Trophoblast cell (in vitro differentiated cells and primary cell): ENCODE data around the gene KCNK6.

Source experiments
- DNase-seq, 2 donors: peaks; one replicate each; pipeline ENCODE4 v3.0.0-alpha.2; 2016
- H2AFZ ChIP-seq: 2 replicates; pipeline ENCODE4 v1.6.1; 2013; ENCODE audit warnings: low read length, moderate library complexity, mild to moderate bottlenecking; ENCODE audit not compliant: insufficient read depth, poor library complexity
- H2AK5ac ChIP-seq: 2 replicates; pipeline ENCODE4 v1.6.1; 2013; ENCODE audit warnings: mild to moderate bottlenecking, low read length
- H2BK120ac ChIP-seq: 2 replicates; pipeline ENCODE4 v1.6.1; 2013; ENCODE audit warnings: low read length, mild to moderate bottlenecking, moderate library complexity; ENCODE audit not compliant: insufficient read depth, poor library complexity
- H2BK12ac ChIP-seq: 2 replicates; pipeline ENCODE4 v1.6.1; 2013; ENCODE audit warnings: mild to moderate bottlenecking, low read length, moderate library complexity
- H2BK5ac ChIP-seq: 2 replicates; pipeline ENCODE4 v1.6.1; 2013; ENCODE audit warnings: low read length, low read depth, moderate library complexity, mild to moderate bottlenecking; ENCODE audit not compliant: poor library complexity
- H3K14ac ChIP-seq: 2 replicates; pipeline ENCODE4 v1.6.1; 2013; ENCODE audit warnings: mild to moderate bottlenecking, low read length
- H3K18ac ChIP-seq: 2 replicates; pipeline ENCODE4 v1.6.1; 2013; ENCODE audit warnings: mild to moderate bottlenecking, low read length
- H3K23ac ChIP-seq: 2 replicates; pipeline ENCODE4 v1.6.1; 2013; ENCODE audit warnings: low read length
- H3K27ac ChIP-seq: 2 replicates; pipeline ENCODE4 v1.5.1; 2013; ENCODE audit warnings: low read depth, mild to moderate bottlenecking, inconsistent platforms, low read length, moderate library complexity
- H3K27me3 ChIP-seq: 2 replicates; pipeline ENCODE4 v1.6.1; 2013; ENCODE audit warnings: inconsistent platforms, mild to moderate bottlenecking, low read length, moderate library complexity; ENCODE audit not compliant: insufficient read depth
- H3K36me3 ChIP-seq, 2 experiments: 1 replicate in 1 of 2; 2 replicates in 1 of 2; pipeline ENCODE4 v1.6.1; 2013; ENCODE audit warnings: low read length in 2 of 2, mild to moderate bottlenecking in 2 of 2, moderate library complexity in 1 of 2; ENCODE audit not compliant: insufficient read depth in 2 of 2, control insufficient read depth in 1 of 2
- H3K4ac ChIP-seq: 2 replicates; pipeline ENCODE4 v1.6.1; 2013; ENCODE audit warnings: low read depth, mild to moderate bottlenecking, low read length, moderate library complexity
- H3K4me1 ChIP-seq, 2 experiments: 1 replicate in 1 of 2; 2 replicates in 1 of 2; pipeline ENCODE4 v1.6.1; 2013; ENCODE audit warnings: low read length in 2 of 2, mild to moderate bottlenecking in 2 of 2, moderate library complexity in 1 of 2; ENCODE audit not compliant: insufficient read depth in 2 of 2, control insufficient read depth in 1 of 2
- H3K4me2 ChIP-seq: 2 replicates; pipeline ENCODE4 v1.6.1; 2013; ENCODE audit warnings: inconsistent platforms, mild to moderate bottlenecking, low read length, moderate library complexity
- H3K4me3 ChIP-seq: 2 replicates; pipeline ENCODE4 v1.5.1; 2013; ENCODE audit warnings: mild to moderate bottlenecking, low read depth, low read length, inconsistent platforms
- H3K79me1 ChIP-seq: one replicate; pipeline ENCODE4 v1.6.1; 2013; ENCODE audit warnings: low read length
- H3K79me2 ChIP-seq: 2 replicates; pipeline ENCODE4 v1.6.1; 2013; ENCODE audit warnings: low read length, mild to moderate bottlenecking; ENCODE audit not compliant: control insufficient read depth, insufficient read depth, poor library complexity
- H3K9ac ChIP-seq: 2 replicates; pipeline ENCODE4 v1.6.1; 2013; ENCODE audit warnings: mild to moderate bottlenecking, low read length
- H3K9me3 ChIP-seq: 2 replicates; pipeline ENCODE4 v1.6.1; 2013; ENCODE audit warnings: low read depth, mild to moderate bottlenecking, control low read depth, inconsistent platforms, low read length; ENCODE audit not compliant: insufficient read depth
- H4K12ac ChIP-seq: 2 replicates; pipeline ENCODE4 v1.6.1; 2013; ENCODE audit warnings: low read depth, mild to moderate bottlenecking, low read length, moderate library complexity
- H4K8ac ChIP-seq: 2 replicates; pipeline ENCODE4 v1.6.1; 2013; ENCODE audit warnings: low read depth, mild to moderate bottlenecking, low read length, moderate library complexity
- H4K91ac ChIP-seq: one replicate; pipeline ENCODE4 v1.6.1; 2013; ENCODE audit warnings: low read depth, mild to moderate bottlenecking, low read length, moderate library complexity
- WGBS: extraction: QIAGEN DNeasy Blood & Tissue Kit; methylation state at CpG from one replicate; pipeline ENCODE4 v1.1.7; 2013; ENCODE audit warnings: missing lambda C conversion rate; ENCODE audit not compliant: insufficient read length, insufficient coverage; ENCODE audit errors: extremely low coverage; 5-methylcytosine and 5-hydroxymethylcytosine counted together

The KCNK6 gene

DNA sequence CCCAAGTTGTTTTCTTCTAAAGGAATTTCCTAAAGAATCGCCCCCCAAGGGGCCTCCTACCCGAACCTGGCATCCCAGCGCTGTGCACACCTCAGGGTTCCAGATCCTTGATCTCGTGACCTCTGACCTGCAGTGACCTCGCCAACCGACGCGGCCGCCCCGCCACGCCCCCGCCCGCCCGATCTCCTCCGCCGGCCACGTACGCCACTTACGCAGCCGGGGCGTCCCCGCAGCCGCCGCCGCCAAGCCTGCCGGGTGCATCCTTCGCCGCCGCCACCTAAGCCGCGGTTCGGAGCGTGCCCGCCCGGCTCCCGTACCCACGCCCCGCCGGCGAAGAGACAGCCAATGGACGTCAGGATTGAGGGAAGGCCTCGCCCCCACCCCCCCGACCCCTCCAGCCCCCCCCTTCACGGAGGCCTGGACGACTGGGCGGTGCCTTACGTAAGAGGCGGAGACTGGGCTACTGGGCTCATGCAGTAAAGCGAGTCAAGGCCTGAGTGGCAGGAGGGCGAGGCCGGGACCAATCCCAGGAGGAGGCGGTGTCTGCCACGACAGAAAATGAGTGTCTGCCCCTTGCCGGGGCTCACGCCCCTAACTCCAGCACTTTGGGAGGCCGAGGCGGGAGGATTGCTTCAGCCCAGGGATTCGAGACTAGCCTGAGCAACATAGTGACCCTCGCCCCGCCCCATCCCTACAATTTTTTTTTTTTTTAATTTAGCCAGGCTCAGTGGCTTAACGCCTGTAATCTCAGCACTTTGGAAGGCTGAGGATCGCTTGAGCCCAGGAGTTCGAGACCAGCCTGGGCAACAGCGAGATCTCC lies 3.8 kb upstream of the KCNK6 start, which contains the start of gene YIF1B:
Gene YIF1B, minus strand, starts transcription at position 291 of the 820 bp plus-strand sequence. Its CDS starts 30 bp downstream, at position 261.
- Histone ChIP-seq H3K27ac (no peak within 1 kb of the TSS), H2AK5ac (peak within 1 kb of the TSS; percentile 17), H3K14ac (peak within 1 kb of the TSS; percentile 65), H3K23ac (no peak within 1 kb of the TSS), H2BK5ac (peak within 1 kb of the TSS; percentile 49), H3K18ac (peak within 1 kb of the TSS; percentile 20), H3K4me2 (peak within 1 kb of the TSS; percentile 89), H4K12ac (peak within 1 kb of the TSS; percentile 20), H3K79me1 (peaks cover 14% of the 10 kb centered on the region), H3K4ac (peak within 1 kb of the TSS; percentile 42), H3K4me3 (peak within 1 kb of the TSS; percentile 71), H3K9me3 (no peaks in the 10 kb centered on the region), H4K91ac (peak within 1 kb of the TSS; percentile 57), H3K4me1 (peaks cover 4 to 16% of the 10 kb centered on the region in 2 experiments), H3K9ac (peak within 1 kb of the TSS; percentile 42), H3K79me2 (peaks cover 7% of the 10 kb centered on the region), H4K8ac (peak within 1 kb of the TSS; percentile 67), H2AFZ (peak within 1 kb of the TSS; percentile 35), H2BK120ac (peak within 1 kb of the TSS; percentile 20), H2BK12ac (no peak within 1 kb of the TSS), H3K36me3 (no peaks in the 10 kb centered on the region), H3K27me3 (no peaks in the 10 kb centered on the region)
- DNase-seq: peak; percentile 98 to 99
- WGBS: no CpG with 5 or more reads among the region's 64 CpGs

- Histone ChIP-seq H2BK120ac (peak overlapping the region; percentile 20), H3K27me3 (no peaks in the 10 kb centered on the region), H4K91ac (peak overlapping the region; percentile 57), H3K14ac (no peak overlapping the region), H3K23ac (no peak overlapping the region), H3K79me2 (peaks cover 7% of the 10 kb centered on the region), H4K8ac (peak overlapping the region; percentile 67), H3K9ac (no peak overlapping the region), H3K9me3 (no peaks in the 10 kb centered on the region), H2BK12ac (no peak overlapping the region), H3K27ac (no peak overlapping the region), H3K79me1 (peaks cover 14% of the 10 kb centered on the region), H3K4ac (no peak overlapping the region), H3K4me2 (peak overlapping the region; percentile 57), H3K36me3 (no peaks in the 10 kb centered on the region), H2AFZ (peak overlapping the region; percentile 35), H3K18ac (no peak overlapping the region), H3K4me3 (no peak overlapping the region), H2BK5ac (no peak overlapping the region), H4K12ac (peak overlapping the region; percentile 20), H2AK5ac (no peak overlapping the region), H3K4me1 (peaks cover 9 to 23% of the 10 kb centered on the region in 2 experiments)
- WGBS: no CpG with 5 or more reads among the region's 8 CpGs
- DNase-seq: no peak
These were observed 3.1 kb upstream of the KCNK6 start for GRCh38 chr19:38316477-38317067.

- no peak overlapping the region for H4K12ac ChIP-seq
- no peak overlapping the region for H2BK5ac ChIP-seq
- H2AK5ac ChIP-seq: no peak overlapping the region
- H2BK12ac ChIP-seq: no peak overlapping the region
- no peak overlapping the region for H3K18ac ChIP-seq
- H3K79me2 ChIP-seq: peaks cover 7% of the 10 kb centered on the region
- peaks cover 10 to 24% of the 10 kb centered on the region in 2 experiments for H3K4me1 ChIP-seq
- H3K9ac ChIP-seq: no peak overlapping the region
- no CpG with 5 or more reads among the region's 11 CpGs for whole genome bisulfite sequencing
- no peaks in the 10 kb centered on the region for H3K27me3 ChIP-seq
- no peak overlapping the region for H3K4me2 ChIP-seq
- H2BK120ac ChIP-seq: no peak overlapping the region
- H3K36me3 ChIP-seq: no peaks in the 10 kb centered on the region
- no peak overlapping the region for H3K14ac ChIP-seq
- no peak overlapping the region for H3K23ac ChIP-seq
- H3K4me3 ChIP-seq: no peak overlapping the region
- no peak overlapping the region for H3K27ac ChIP-seq
- no peaks in the 10 kb centered on the region for H3K9me3 ChIP-seq
- H2AFZ ChIP-seq: no peak overlapping the region
- no peak overlapping the region for H4K8ac ChIP-seq
- H3K4ac ChIP-seq: no peak overlapping the region
- peaks cover 14% of the 10 kb centered on the region for H3K79me1 ChIP-seq
- no peak overlapping the region for H4K91ac ChIP-seq
- no peak for DNase-seq
These were observed 2.5 kb upstream of the KCNK6 start for GRCh38 chr19:38317104-38317612.

GRCh38 chr19:38318660-38319059 lies 985 bp upstream of the KCNK6 start:
- WGBS: no CpG with 5 or more reads among the region's 6 CpGs
- H3K18ac ChIP-seq: no peak overlapping the region
- H2AFZ ChIP-seq: no peak overlapping the region
- H3K4me2 ChIP-seq: no peak overlapping the region
- H3K36me3 ChIP-seq: no peaks in the 10 kb centered on the region
- H4K91ac ChIP-seq: no peak overlapping the region
- H4K12ac ChIP-seq: no peak overlapping the region
- H3K14ac ChIP-seq: no peak overlapping the region
- no peak overlapping the region for H3K27ac ChIP-seq
- H2AK5ac ChIP-seq: no peak overlapping the region
- H4K8ac ChIP-seq: no peak overlapping the region
- H3K27me3 ChIP-seq: no peaks in the 10 kb centered on the region
- no peak overlapping the region for H3K4me3 ChIP-seq
- no peak overlapping the region for H2BK120ac ChIP-seq
- peaks cover 7% of the 10 kb centered on the region for H3K79me2 ChIP-seq
- no peak overlapping the region for H3K4ac ChIP-seq
- DNase-seq: no peak
- no peak overlapping the region for H2BK12ac ChIP-seq
- H3K23ac ChIP-seq: no peak overlapping the region
- H3K9me3 ChIP-seq: no peaks in the 10 kb centered on the region
- H3K79me1 ChIP-seq: peaks cover 14% of the 10 kb centered on the region
- peaks cover 10 to 24% of the 10 kb centered on the region in 2 experiments for H3K4me1 ChIP-seq
- no peak overlapping the region for H2BK5ac ChIP-seq
- H3K9ac ChIP-seq: no peak overlapping the region
